SK-N-SH (cell line): ENCODE data around the gene FGGY. TPM values are rescaled to one million over a fixed set of nuclear protein-coding genes. Genes with fewer than 3 reads are reported as not detected.

ENCODE experiments used
- CTCF ChIA-PET: fragments of 300-600, 350-600 bp; formaldehyde crosslinking; extraction: SDS; loops from one replicate; lab custom pipeline; 2021; lab: Yijun Ruan, JAX
- POLR2A ChIA-PET: fragments of 350-600 bp; sonication (Branson Sonifier 250); formaldehyde crosslinking; extraction: SDS; loops from one replicate; lab custom pipeline; 2020; ENCODE audit warnings: antibody characterized with exemption, inconsistent platforms; lab: Yijun Ruan, JAX
- DNase-seq: peaks from one replicate; pipeline ENCODE4 v3.0.0; 2012
- H2AFZ ChIP-seq: fragments of 200-600 bp; sonication (generic); 2 replicates; pipeline ENCODE4 v1.8.1; 2016; ENCODE audit warnings: antibody characterized with exemption, mild to moderate bottlenecking, low read depth
- H3F3A ChIP-seq: fragments of 200-600 bp; sonication (generic); replicated peaks from 2 replicates; pipeline ENCODE3; 2016; ENCODE audit warnings: antibody characterized with exemption, mild to moderate bottlenecking; ENCODE audit not compliant: insufficient read depth
- H3K27ac ChIP-seq, 2 experiments: fragments of 200-500 bp in 1 of 2; fragments of 200-600 bp in 1 of 2; sonication (Bioruptor generic) in 1 of 2; sonication (generic), shearing (Covaris generic) in 1 of 2; 2 replicates each; pipeline versions ENCODE4 v1.5.1 to v1.6.1; 2014 to 2016; ENCODE audit warnings: low read depth in 2 of 2, inconsistent platforms in 1 of 2, low read length in 1 of 2, mild to moderate bottlenecking in 1 of 2, mixed read lengths in 1 of 2
- H3K27me3 ChIP-seq: fragments of 200-600 bp; sonication (generic), shearing (Covaris generic); 2 replicates; pipeline ENCODE4 v1.6.1; 2016; ENCODE audit warnings: mixed run types; ENCODE audit not compliant: insufficient read depth
- H3K36me3 ChIP-seq, 2 experiments: fragments of 200-500 bp in 1 of 2; fragments of 200-600 bp in 1 of 2; sonication (Bioruptor generic) in 1 of 2; sonication (generic) in 1 of 2; replicated peaks in 1 of 2; 2 replicates each; pipeline versions ENCODE3 to v1.5.1; 2014 to 2016; ENCODE audit warnings: low read length in 1 of 2, mild to moderate bottlenecking in 1 of 2; ENCODE audit not compliant: insufficient read depth in 2 of 2, control insufficient read depth in 1 of 2
- H3K4me1 ChIP-seq, 2 experiments: fragments of 200-500 bp in 1 of 2; fragments of 200-600 bp in 1 of 2; sonication (Bioruptor generic) in 1 of 2; sonication (generic), shearing (Covaris generic) in 1 of 2; 2 replicates each; pipeline versions ENCODE4 v1.5.1 to v1.6.1; 2014 to 2016; ENCODE audit warnings: low read depth in 1 of 2, low read length in 1 of 2, mixed run types in 1 of 2; ENCODE audit not compliant: insufficient read depth in 2 of 2, control insufficient read depth in 1 of 2
- H3K4me2 ChIP-seq: fragments of 200-600 bp; sonication (generic), shearing (Covaris generic); 2 replicates; pipeline ENCODE4 v1.6.1; 2017; ENCODE audit warnings: mixed run types
- H3K4me3 ChIP-seq, 2 experiments: fragments of 200-500 bp in 1 of 2; fragments of 200-600 bp in 1 of 2; sonication (Bioruptor generic) in 1 of 2; sonication (generic), shearing (Covaris generic) in 1 of 2; 2 replicates each; pipeline versions ENCODE4 v1.5.1 to v1.8.1; 2014 to 2016; ENCODE audit warnings: low read depth in 2 of 2, inconsistent platforms in 1 of 2, low read length in 1 of 2, mild to moderate bottlenecking in 1 of 2, mixed read lengths in 1 of 2, moderate library complexity in 1 of 2
- H3K79me2 ChIP-seq: fragments of 200-600 bp; sonication (generic); 2 replicates; pipeline ENCODE4 v1.8.1; 2017; ENCODE audit warnings: mild to moderate bottlenecking; ENCODE audit not compliant: insufficient read depth
- H3K9ac ChIP-seq: fragments of 200-600 bp; sonication (generic); 2 replicates; pipeline ENCODE4 v1.6.1; 2017; ENCODE audit warnings: mixed run types
- H3K9me2 ChIP-seq: fragments of 200-600 bp; sonication (generic); 2 replicates; pipeline ENCODE4 v1.6.1; 2017; ENCODE audit warnings: mixed run types
- H3K9me3 ChIP-seq: fragments of 200-600 bp; sonication (generic); 2 replicates; pipeline ENCODE4 v1.6.1; 2017; ENCODE audit warnings: mixed run types, mild to moderate bottlenecking, moderate library complexity
- H4K20me1 ChIP-seq: fragments of 200-600 bp; sonication (generic); 2 replicates; pipeline ENCODE4 v1.6.1; 2017; ENCODE audit warnings: mild to moderate bottlenecking, mixed run types; ENCODE audit not compliant: insufficient read depth
- CTCF ChIP-seq: fragments of 200-600 bp; sonication (generic); IDR thresholded peaks from 2 replicates; pipeline ENCODE4 v1.6.1; 2017; ENCODE audit warnings: antibody characterized with exemption, mild to moderate bottlenecking, moderate library complexity
- ELF1 ChIP-seq: IDR thresholded peaks from 2 replicates; pipeline ENCODE4 v1.4.0; 2012
- EZH2phosphoT487 ChIP-seq: fragments of 200-600 bp; sonication (generic); IDR thresholded peaks from 2 replicates; pipeline ENCODE4 v1.6.1; 2017; ENCODE audit warnings: low read depth, mixed run types, mild to moderate bottlenecking, antibody characterized with exemption, moderate library complexity, borderline replicate concordance
- FOSL2 ChIP-seq: IDR thresholded peaks from 2 replicates; pipeline ENCODE4 v1.4.0; 2012; ENCODE audit warnings: low read depth, mild to moderate bottlenecking, moderate library complexity, borderline replicate concordance
- FOXJ3 ChIP-seq: sonication (generic); formaldehyde crosslinking; IDR thresholded peaks from 2 replicates; pipeline ENCODE4 v1.5.1; 2020; ENCODE audit warnings: mild to moderate bottlenecking, missing genetic modification reagents
- FOXM1 ChIP-seq: IDR thresholded peaks from 2 replicates; pipeline ENCODE4 v1.4.0; 2012; ENCODE audit warnings: low read depth, mild to moderate bottlenecking
- JUND ChIP-seq: IDR thresholded peaks from 2 replicates; pipeline ENCODE4 v1.4.0; 2012
- MAX ChIP-seq: IDR thresholded peaks from 2 replicates; pipeline ENCODE4 v1.4.0; 2012; ENCODE audit warnings: low read depth
- MXI1 ChIP-seq: IDR thresholded peaks from 2 replicates; pipeline ENCODE4 v1.6.1; 2012; ENCODE audit warnings: mild to moderate bottlenecking, low read depth, low read length, improper control_type of control experiment
- POLR2AphosphoS5 ChIP-seq: IDR thresholded peaks from 2 replicates; pipeline ENCODE4 v1.6.1; 2012; ENCODE audit warnings: low read depth, low read length
- RAD21 ChIP-seq: IDR thresholded peaks from 2 replicates; pipeline ENCODE4 v1.6.1; 2012; ENCODE audit warnings: mild to moderate bottlenecking, low read length
- RCOR1 ChIP-seq: fragments of 150-350 bp; IDR thresholded peaks from 2 replicates; pipeline ENCODE4 v1.6.1; 2017; ENCODE audit warnings: antibody characterized with exemption, low read length
- REST ChIP-seq: IDR thresholded peaks from 2 replicates; pipeline ENCODE4 v1.6.1; 2012; ENCODE audit warnings: mild to moderate bottlenecking, low read depth, low read length, moderate library complexity
- RXRA ChIP-seq: IDR thresholded peaks from 2 replicates; pipeline ENCODE4 v1.4.0; 2012; ENCODE audit warnings: low read depth, mild to moderate bottlenecking, borderline replicate concordance
- WGBS: methylation state at CpG from one replicate; pipeline ENCODE4 v1.1.6; 2017; ENCODE audit warnings: low lambda C conversion rate; 5-methylcytosine and 5-hydroxymethylcytosine counted together
- polyA plus RNA-seq, 3 experiments: library from polyadenylated mRNA; depleted of rRNA; stranded (reverse); fragments of >200 nt; gene quantifications; 2 replicates each; pipeline ENCODE4 v1.2.3, GENCODE V29; 2012
- TF ChIP-seq, protein P1 (sequence below): IDR thresholded peaks from 2 replicates; pipeline ENCODE4 v1.4.0; 2012; ENCODE audit warnings: low read depth, borderline replicate concordance
- TF ChIP-seq, protein P2 (sequence below): fragments of 150-350 bp; IDR thresholded peaks from 2 replicates; pipeline ENCODE4 v1.6.1; 2016; ENCODE audit warnings: mild to moderate bottlenecking, low read depth, low read length
- TF ChIP-seq, protein P3 (sequence below): IDR thresholded peaks from 2 replicates; pipeline ENCODE4 v1.4.0; 2012; ENCODE audit warnings: low read depth, borderline replicate concordance

Gene FGGY
- polyA plus RNA-seq, 1 of the 3 experiments (the other 2 are of a cell fraction): 10.3 TPM

- Histone ChIP-seq H2AFZ (no peak overlapping the region), H3K9me2 (no peaks in the 10 kb centered on the region), H3K27me3 (no peaks in the 10 kb centered on the region), H3K79me2 (no peaks in the 10 kb centered on the region), H3K9ac (no peak overlapping the region), H3K9me3 (no peaks in the 10 kb centered on the region), H3K4me3 (no peak overlapping the region)
- 68% methylated on average over 2 of the region's 2 CpGs for WGBS
- no peak for DNase-seq
- CTCF ChIA-PET: interaction anchor here (1.6 kb wide), 1 partner anchor 286 kb away, joined by 3 read pairs; no protein-coding TSS in a partner anchor
- TF ChIP-seq POLR2AphosphoS5: no peak
- no peak for TF ChIP-seq EZH2phosphoT487
- TF ChIP-seq MXI1: no peak
- no peak for TF ChIP-seq FOXM1
- TF ChIP-seq RAD21: no peak
- no peak for TF ChIP-seq REST
- TF ChIP-seq MAX: no peak
- TF ChIP-seq ELF1: no peak
- TF ChIP-seq FOXJ3 (CRISPR knock-in tag): no peak
- TF ChIP-seq, protein P1, sequence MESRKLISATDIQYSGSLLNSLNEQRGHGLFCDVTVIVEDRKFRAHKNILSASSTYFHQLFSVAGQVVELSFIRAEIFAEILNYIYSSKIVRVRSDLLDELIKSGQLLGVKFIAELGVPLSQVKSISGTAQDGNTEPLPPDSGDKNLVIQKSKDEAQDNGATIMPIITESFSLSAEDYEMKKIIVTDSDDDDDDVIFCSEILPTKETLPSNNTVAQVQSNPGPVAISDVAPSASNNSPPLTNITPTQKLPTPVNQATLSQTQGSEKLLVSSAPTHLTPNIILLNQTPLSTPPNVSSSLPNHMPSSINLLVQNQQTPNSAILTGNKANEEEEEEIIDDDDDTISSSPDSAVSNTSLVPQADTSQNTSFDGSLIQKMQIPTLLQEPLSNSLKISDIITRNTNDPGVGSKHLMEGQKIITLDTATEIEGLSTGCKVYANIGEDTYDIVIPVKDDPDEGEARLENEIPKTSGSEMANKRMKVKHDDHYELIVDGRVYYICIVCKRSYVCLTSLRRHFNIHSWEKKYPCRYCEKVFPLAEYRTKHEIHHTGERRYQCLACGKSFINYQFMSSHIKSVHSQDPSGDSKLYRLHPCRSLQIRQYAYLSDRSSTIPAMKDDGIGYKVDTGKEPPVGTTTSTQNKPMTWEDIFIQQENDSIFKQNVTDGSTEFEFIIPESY: no peak
- TF ChIP-seq, all 33 proteins: peak for 0
- Histone ChIP-seq H3K27ac (no peak overlapping the region), H3F3A (no peaks in the 10 kb centered on the region), H3K36me3 (no peaks in the 10 kb centered on the region), H3K4me2 (no peak overlapping the region), H3K4me1 (peaks cover 0 to 4% of the 10 kb centered on the region in 2 experiments; a peak in 1 of 4 replicates), H4K20me1 (no peaks in the 10 kb centered on the region)
- POLR2A ChIA-PET: no interaction called here
These were observed 115.9 kb downstream of the FGGY start for GRCh38 chr1:59412718-59413326.

DNA sequence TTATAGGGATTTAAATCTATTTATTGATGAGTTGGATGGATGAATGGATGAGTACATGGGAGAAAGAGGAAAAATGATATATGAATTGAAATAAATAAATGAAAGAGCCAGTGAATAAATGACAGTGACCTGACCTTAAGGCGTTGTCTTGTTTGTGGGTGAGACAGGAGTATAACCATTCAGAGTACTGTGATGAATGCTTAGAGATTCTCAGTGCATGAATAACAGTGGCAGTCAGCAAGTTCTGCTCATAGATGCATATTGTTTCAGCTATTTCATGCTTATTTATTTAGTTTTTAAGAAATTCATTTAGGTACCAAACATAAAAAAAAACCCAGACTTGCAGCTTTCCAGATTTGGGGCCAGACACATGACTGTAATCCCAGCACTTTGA lies 116.4 kb downstream of the FGGY start:
- Histone ChIP-seq H3K9me3 (no peaks in the 10 kb centered on the region), H3K36me3 (no peaks in the 10 kb centered on the region), H3K79me2 (no peaks in the 10 kb centered on the region), H3K9me2 (no peaks in the 10 kb centered on the region), H3K4me1 (peaks cover 0 to 4% of the 10 kb centered on the region in 2 experiments; a peak in 1 of 4 replicates), H3K4me2 (no peak overlapping the region), H3K4me3 (no peak overlapping the region), H4K20me1 (no peaks in the 10 kb centered on the region), H3K9ac (no peak overlapping the region), H3K27me3 (no peaks in the 10 kb centered on the region), H2AFZ (no peak overlapping the region), H3F3A (no peaks in the 10 kb centered on the region), H3K27ac (no peak overlapping the region)
- 93% methylated on average over 1 of the region's 1 CpG for WGBS
- ChIA-PET CTCF (interaction anchor here (1.6 kb wide), 1 partner anchor 286 kb away, joined by 3 read pairs; no protein-coding TSS in a partner anchor), POLR2A (no interaction called here)
- DNase-seq: no peak
- TF ChIP-seq FOSL2: no peak
- TF ChIP-seq RXRA: no peak
- TF ChIP-seq JUND: no peak
- no peak for TF ChIP-seq MAX
- TF ChIP-seq, protein P2, sequence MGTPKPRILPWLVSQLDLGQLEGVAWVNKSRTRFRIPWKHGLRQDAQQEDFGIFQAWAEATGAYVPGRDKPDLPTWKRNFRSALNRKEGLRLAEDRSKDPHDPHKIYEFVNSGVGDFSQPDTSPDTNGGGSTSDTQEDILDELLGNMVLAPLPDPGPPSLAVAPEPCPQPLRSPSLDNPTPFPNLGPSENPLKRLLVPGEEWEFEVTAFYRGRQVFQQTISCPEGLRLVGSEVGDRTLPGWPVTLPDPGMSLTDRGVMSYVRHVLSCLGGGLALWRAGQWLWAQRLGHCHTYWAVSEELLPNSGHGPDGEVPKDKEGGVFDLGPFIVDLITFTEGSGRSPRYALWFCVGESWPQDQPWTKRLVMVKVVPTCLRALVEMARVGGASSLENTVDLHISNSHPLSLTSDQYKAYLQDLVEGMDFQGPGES: no peak
- TF ChIP-seq CTCF: no peak
- TF ChIP-seq, protein P3, sequence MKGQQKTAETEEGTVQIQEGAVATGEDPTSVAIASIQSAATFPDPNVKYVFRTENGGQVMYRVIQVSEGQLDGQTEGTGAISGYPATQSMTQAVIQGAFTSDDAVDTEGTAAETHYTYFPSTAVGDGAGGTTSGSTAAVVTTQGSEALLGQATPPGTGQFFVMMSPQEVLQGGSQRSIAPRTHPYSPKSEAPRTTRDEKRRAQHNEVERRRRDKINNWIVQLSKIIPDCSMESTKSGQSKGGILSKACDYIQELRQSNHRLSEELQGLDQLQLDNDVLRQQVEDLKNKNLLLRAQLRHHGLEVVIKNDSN: no peak
- TF ChIP-seq RCOR1: no peak
- TF ChIP-seq POLR2AphosphoS5: no peak
